Muscle of back (tissue), 13 donors: ENCODE results near the gene LIM2. TPM values are rescaled to one million over a fixed set of nuclear protein-coding genes. Genes with fewer than 3 reads are reported as not detected.
"Not testable (repeated sequence)": the region's sequence is repeated elsewhere in the genome, so short reads cannot be mapped to it uniquely, and the experiment has no call there.

Experiments
- DNase-seq, 3 donors: peaks; one replicate each; pipeline versions ENCODE4 v3.0.0 to v3.0.0-alpha.2; 2013
- long read RNA-seq, 9 donors: transcript quantifications; one replicate each; lab custom pipeline, GENCODE V29; 2026
- polyA plus RNA-seq, 10 donors: library from polyadenylated mRNA; unstranded; fragments of 120-200 nt; gene quantifications; one replicate each; pipeline ENCODE4 v1.2.1, GENCODE V29; 2013; ENCODE audit not compliant: insufficient read length in 10 of 10

LIM2 gene
- polyA plus RNA-seq, result not detected
- long read RNA-seq, donor 1, result 0 reads
- long read RNA-seq, donor 2, result 0 reads
- long read RNA-seq, donor 3, result 0 reads
- long read RNA-seq, donor 4, result 0 reads
- long read RNA-seq, donor 5, result 0 reads
- long read RNA-seq, donor 6, result 0 reads
- long read RNA-seq, donor 7, result 0 reads
- long read RNA-seq, donor 8, result 0 reads
- long read RNA-seq, donor 9, result 0 reads

GRCh38 chr19:51387924-51388389 lies at the start of gene LIM2:
LIM2 (minus strand) TSS chr19:51387974; CDS start chr19:51387443, 531 bp downstream.
- no peak for DNase-seq

- no peak for DNase-seq
Measured at GRCh38 chr19:51434456-51434855, 46.7 kb upstream of the LIM2 start.

GRCh38 chr19:51433043-51433442 lies 45.3 kb upstream of the LIM2 start:
- DNase-seq, result no peak

DNA sequence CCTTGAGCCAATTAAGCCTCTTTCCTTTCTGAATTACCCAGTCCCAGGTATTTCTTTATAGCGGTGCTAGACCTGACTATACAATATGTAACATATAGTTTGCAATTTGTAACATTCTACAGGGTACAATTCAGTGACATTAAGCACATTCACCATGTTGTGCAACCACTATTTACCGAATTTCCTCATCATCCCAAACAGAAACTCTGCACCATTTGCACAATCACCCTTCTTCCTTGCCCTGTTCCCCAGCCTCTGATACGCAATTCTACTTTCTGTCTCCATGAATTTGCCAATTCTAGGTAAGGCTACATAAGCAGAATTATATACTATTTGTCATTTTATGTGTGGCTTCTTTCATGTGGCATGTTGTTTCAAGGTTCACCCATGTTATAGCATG lies 43.4 kb upstream of the LIM2 start:
- DNase-seq, result no peak

DNA sequence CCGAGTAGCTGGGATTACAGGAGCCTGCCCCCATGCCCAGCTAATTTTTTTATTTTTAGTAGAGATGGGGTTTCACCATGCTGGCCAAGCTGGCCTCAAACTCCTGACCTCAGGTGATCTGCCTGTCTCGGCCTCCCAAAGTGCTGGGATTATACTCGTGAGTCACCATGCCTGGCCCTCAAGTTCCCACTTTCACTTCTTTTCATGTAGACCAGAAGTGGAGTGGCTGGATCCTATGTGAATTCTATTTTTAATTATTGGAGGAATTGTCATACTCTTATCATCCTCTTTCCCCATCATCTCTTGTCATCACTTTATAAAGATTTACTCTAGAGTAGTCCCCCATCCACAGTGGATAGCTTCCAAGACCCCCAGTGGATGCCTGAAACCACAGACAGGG lies 42.4 kb upstream of the LIM2 start:
- DNase-seq, result no peak

- no peak for DNase-seq
Measured at GRCh38 chr19:51427201-51427600, 39.4 kb upstream of the LIM2 start.

GRCh38 chr19:51422053-51422448 lies 34.3 kb upstream of the LIM2 start:
- DNase-seq, result peak; percentile 47 to 76 (median 64)

DNA sequence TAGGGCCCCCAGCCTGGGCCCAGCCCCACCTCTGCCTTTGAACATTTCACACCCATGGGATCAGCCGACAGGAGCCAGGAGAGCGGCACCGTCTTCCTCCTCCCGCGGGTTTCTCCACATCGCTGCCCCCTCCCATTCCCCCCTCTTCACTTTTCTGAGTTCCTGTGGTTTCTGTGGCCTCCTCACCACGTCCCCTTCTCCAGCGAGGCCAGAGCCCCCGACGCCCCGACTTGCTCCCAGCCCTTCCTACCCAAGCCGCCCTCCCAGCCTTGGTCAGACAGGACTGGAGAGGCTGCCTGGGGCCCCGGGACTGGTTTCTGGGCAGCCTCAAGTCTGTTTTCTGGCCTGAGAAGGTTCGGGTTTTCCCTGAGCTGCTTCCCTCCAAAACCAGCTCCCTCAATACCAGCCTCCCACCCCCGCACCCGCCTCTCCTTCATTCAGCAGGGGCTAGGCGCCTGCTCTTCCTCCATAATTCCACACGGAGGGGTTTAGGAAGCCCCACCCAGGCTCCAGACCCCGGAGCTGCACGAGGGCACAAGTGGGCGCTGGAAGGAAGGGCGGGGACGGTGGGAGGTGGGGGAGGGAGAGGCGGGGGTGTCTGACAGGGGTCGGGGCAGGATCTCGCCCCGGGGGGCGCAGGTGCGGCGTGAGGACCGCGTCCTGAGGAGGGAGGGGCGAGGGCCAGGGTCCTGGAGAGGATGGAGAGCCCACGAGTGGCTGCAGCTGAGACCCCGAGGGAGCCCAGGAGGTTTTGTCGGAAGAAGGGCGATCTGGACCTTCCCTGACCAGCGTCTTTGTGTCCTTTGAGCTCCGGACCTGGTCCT lies 33.7 kb upstream of the LIM2 start:
- no peak for DNase-seq

GRCh38 chr19:51420511-51420910 lies 32.7 kb upstream of the LIM2 start:
- not testable (repeated sequence) for DNase-seq

GRCh38 chr19:51418707-51419106 lies 30.9 kb upstream of the LIM2 start:
- DNase-seq, result no peak

- DNase-seq, result no peak
Measured at GRCh38 chr19:51417810-51418157, 30.0 kb upstream of the LIM2 start.

DNA sequence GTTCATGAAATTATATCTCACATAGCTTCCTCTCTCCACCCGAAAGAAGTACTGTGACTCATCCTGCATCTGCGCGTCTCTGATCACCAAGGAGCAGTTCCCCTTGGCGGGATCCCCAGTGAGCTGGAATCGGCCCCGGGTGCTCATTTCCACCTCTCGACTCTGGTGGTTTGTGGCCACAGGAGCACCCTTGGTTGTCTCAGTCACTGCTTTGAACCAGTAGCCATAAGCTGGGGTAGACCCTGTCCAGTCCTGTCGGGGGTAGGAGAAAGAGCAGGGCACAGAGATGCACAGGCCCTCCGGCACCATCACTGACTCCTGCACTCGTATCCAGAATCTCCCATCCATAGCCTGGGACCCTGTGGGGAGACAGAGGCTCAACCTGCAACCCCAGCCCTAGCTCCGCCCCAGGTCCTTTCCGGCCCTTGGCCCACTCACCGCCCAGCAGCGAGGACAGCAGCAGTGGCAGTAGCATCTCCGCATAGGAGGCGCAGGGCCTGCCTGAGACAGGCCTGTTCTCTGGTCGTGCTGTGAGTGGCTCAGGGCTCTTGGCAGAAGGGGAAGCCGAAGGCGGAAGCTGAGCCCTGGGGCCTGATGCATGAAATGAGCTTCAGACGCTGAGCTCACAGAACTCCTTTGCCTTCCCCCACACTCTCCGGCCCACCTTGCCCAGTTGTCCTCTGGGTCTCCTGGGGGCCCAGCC lies 29.5 kb upstream of the LIM2 start, which contains the start of gene SIGLEC10:
Gene SIGLEC10 (minus strand): TSS at position 536 of the 703 bp plus-strand sequence. CDS start 61 bp downstream, at position 475.
- peak in 1 of 3 donors; percentile 38 for DNase-seq

DNA sequence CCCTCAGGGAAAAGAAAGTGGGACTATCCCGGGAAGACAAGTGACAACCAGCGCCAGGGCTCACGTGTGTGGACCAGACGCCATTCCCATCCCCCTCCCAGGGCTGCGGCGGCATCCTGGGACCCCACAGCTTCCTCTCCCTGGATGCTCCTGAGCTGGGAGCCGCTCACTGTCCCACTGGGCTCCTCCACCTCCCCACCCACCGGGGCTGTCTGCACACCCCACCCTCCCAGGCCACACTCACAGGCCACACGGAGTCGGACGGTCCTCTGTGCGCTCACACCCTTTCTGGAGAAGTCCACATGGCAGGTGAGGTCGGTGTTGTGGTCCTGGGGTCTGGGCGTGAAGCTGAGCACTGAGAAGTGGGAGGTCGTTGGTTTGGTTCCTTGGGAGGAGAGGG lies 28.6 kb upstream of the LIM2 start:
- not testable (repeated sequence) for DNase-seq

GRCh38 chr19:51415187-51415586 lies 27.4 kb upstream of the LIM2 start:
- DNase-seq, result no peak

DNA sequence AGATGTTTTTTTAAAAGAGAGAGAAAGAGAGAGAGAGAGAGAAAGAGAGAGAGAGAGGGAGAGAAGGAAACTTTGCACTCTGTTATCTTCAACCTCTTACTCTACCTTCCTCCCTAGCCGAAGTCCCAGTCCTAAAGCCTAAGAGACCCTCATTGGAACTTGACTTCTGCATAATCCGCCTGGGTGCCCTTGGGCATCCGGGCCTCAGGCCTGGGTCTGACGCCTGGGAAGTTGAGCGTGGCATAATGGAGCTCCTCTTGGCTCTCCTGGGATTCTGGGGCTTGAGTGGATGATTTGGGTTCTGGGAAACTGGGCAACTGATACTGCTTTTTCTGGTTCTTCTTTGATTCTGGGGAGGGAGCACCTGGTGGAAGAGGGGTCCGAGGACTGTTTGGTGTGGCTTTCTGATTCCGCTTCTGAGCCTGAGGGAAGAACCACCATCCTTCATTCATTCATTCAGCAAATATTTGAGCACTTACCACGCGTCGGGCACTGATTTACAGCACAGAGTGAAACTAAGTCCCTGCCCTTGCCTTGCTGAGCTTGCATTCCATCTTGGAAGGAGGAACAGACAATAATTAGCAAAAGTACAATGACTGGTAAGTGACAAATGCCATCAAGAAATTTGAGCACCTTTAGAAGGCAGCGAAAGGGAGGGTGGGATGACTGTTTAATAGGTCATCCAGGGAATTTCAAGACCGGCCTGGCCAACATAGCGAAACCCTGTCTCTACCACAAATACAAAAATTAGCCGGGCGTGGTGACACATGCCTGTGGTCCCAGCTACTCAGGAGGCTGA lies 23.4 kb upstream of the LIM2 start:
- DNase-seq, result no peak

DNA sequence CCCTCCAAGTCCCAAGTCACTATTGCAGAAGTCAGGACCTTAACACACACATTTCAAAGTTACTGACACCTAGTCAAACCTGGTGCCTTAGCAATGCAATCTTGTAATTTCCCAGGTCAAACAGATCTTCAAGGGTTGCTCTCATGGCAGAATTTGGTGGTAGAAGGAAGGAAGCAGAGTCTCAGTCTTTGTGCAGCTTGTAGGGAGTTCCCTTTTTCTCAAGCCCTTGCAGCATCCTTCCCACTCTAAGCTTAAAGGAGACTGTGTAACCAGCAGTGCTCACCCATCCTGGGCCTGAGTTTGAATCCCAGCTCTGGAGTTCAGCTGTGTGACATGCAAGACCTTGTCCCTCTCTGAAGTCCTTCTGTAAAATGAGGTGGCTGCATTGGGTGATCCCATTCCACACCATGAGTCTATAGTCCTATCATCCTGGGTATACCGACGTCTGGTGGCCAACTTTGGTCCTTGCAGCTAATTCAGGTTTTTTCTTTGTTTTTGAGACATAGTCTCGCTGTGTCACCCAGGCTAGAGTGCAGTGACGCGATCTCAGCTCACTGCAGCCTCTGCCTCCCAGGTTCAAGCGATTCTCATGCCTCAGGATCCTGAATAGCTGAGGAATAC lies 19.8 kb upstream of the LIM2 start:
- no peak for DNase-seq

DNA sequence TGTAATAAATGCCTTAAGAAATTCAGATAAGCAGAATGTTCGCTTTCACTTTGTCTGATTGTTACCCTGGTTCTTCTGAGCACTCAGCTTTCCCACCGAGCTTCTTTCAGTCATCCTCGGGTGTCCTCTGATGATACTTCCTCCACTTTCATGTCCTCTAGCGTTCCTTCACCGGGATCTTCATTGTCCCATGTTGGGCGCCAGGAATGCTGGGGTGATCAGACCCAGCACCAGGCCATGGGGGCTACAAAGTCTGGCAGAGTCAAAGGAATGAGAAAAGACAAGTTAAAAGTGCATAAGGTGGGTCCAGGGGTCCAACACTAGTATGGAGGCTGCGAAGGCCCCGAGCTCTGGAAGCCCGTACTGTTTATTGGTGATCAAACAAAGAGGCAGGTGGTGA lies 14.3 kb upstream of the LIM2 start:
- no peak for DNase-seq

DNA sequence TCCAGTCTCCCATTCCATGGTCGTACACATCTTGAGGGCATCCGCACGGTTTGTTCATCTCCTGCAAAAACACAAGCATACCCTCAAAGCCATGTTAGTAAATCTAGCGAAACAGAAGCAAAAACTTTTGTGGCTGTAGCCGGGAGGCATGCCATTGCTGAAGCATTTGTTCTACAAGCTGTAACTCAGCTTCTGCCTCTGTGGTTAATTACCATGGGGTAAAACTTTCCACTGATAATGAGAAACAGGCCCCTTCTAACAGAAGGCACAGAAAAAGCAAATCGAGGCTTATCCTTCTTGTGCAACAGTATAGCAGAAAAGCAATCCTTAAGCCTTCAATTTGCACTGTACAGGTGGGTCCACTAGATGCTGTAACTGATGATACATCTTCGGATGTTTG lies 12.2 kb upstream of the LIM2 start:
- DNase-seq, result not testable (repeated sequence)

GRCh38 chr19:51399231-51399630 lies 11.5 kb upstream of the LIM2 start:
- DNase-seq, result no peak

- DNase-seq, result peak in 1 of 3 donors; percentile 17
Measured at GRCh38 chr19:51398096-51398704, 10.4 kb upstream of the LIM2 start.

GRCh38 chr19:51397453-51397852 lies 9.7 kb upstream of the LIM2 start:
- DNase-seq, result not testable (repeated sequence)
